Bronchial epithelial cell (primary cell): Measurements from ENCODE around the gene BCL11B. TPM values are rescaled to one million over a fixed set of nuclear protein-coding genes. Genes with fewer than 3 reads are reported as not detected.

Experiments used
- DNase-seq: peaks from one replicate; pipeline ENCODE4 v3.0.0-alpha.2; 2010; ENCODE audit warnings: low read depth
- FAIRE-seq: peaks from 2 replicates; lab custom pipeline; 2011; peaks lifted over from hg19 to GRCh38; lab: Jason Lieb, UNC
- H3K27me3 ChIP-seq: 2 replicates; pipeline ENCODE4 v1.5.1; 2011; ENCODE audit warnings: low read length; ENCODE audit not compliant: control insufficient read depth, insufficient read depth
- H3K36me3 ChIP-seq: 2 replicates; pipeline ENCODE4 v1.5.1; 2011; ENCODE audit warnings: low read length; ENCODE audit not compliant: control insufficient read depth, insufficient read depth
- H3K4me3 ChIP-seq: 2 replicates; pipeline ENCODE4 v1.5.1; 2011; ENCODE audit warnings: mild to moderate bottlenecking, low read depth, low read length, control low read depth
- CTCF ChIP-seq: IDR thresholded peaks from 2 replicates; pipeline ENCODE4 v1.5.1; 2011; ENCODE audit warnings: mild to moderate bottlenecking, moderate library complexity, low read length, control low read depth, inconsistent platforms; ENCODE audit not compliant: insufficient read depth, severe bottlenecking
- total RNA-seq: library from RNA; depleted of rRNA; stranded (reverse); fragments of >200 nt; gene quantifications from 2 replicates; pipeline ENCODE4 v1.2.1, GENCODE V29; 2014

Gene BCL11B
- total RNA-seq, 1 donor from 2014 or later: 5.3 TPM

DNA sequence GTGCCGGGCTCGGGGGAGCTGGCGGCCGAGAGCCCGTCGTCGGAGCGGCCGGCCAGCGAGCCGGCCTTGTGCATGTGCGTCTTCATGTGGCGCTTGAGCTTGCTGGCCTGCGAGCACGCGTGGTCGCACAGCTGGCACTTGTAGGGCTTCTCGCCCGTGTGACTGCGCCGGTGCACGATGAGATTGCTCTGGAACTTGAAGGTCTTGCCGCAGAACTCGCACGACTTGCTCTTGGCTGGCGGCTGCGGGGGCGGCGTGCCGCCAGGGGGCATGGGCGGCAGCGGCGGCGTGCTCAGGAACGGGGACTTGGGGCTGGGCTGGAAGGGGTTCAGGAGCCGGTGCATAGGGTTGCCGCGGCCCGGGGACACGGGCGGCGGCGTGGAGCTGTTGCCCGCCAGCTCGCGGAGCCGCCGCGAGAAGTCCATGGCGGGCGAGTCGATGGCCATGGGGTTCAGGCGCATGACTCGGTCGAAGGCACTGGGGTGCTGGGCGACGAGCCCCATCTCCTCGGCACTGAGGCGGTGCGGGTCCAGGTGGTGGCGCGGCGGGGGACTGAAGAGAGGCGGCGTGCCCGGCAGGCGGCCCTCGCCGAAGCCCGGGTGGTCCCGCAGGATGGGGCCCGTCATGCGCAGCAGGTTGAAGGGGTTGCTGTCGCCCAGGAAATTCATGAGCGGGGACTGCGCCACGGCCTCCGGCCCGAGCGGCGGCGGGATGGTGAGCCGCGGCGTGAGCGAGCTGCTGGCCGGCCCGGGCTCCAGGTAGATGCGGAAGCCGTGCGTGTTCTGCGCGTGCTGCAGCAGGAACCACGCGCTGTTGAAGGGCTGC lies 96.5 kb downstream of the BCL11B start:
- Histone ChIP-seq H3K36me3 (peaks cover 3% of the 10 kb centered on the region), H3K4me3 (no peak overlapping the region), H3K27me3 (no peaks in the 10 kb centered on the region)
- FAIRE-seq (no peak), DNase-seq (no peak)
- TF ChIP-seq CTCF: no peak

- TF ChIP-seq CTCF: no peak
- H3K36me3 ChIP-seq: peaks cover 3% of the 10 kb centered on the region
- H3K27me3 ChIP-seq: no peaks in the 10 kb centered on the region
- no peak for FAIRE-seq
- H3K4me3 ChIP-seq: no peak overlapping the region
- no peak for DNase-seq
Measured at GRCh38 chr14:99174770-99175319, 97.2 kb downstream of the BCL11B start.

- no peak for FAIRE-seq
- TF ChIP-seq CTCF: no peak
- no peak for DNase-seq
- peaks cover 3% of the 10 kb centered on the region for H3K36me3 ChIP-seq
- H3K27me3 ChIP-seq: no peaks in the 10 kb centered on the region
- H3K4me3 ChIP-seq: no peak overlapping the region
Measured at GRCh38 chr14:99174081-99174769, 97.8 kb downstream of the BCL11B start.

DNA sequence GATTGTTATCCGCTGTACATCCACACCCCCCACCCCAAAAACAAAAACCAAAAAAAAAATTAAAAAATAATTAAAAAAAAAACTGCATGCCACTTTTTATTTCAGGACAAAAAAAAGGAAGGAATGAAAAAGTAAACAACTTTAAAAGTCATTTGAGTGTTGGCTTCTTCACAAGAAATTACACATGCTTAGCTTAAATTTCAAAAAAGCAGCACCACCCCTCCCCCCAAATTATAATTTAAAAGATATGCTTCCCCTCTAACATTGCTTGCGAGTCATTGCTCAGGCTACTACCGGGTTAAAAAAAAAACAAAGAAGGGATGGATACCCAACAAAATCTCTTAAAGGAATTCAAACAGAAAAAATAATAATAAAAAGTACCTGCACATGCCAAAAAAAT lies 98.5 kb downstream of the BCL11B start:
- Histone ChIP-seq H3K36me3 (peaks cover 3% of the 10 kb centered on the region), H3K27me3 (no peaks in the 10 kb centered on the region), H3K4me3 (no peak overlapping the region)
- DNase-seq: no peak
- TF ChIP-seq CTCF: no peak
- FAIRE-seq: no peak

DNA sequence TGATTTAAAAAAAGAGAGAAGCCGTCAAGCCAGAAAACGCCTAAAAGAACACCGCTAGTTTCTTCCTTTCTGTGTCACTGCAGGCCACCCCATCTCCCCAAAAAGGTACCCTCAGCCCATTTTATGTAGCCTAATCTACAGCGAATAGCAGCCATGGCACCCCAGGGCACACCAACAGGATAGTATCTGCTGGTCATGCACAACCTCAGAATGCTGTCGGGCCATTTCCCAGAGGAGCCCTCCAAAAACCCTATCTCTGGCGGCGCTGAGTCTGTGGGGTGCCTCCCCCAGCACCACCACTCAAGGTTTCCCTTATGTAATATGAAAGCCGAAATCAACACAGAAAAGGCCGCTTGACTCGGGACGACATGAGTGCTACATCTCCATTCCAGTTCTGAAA lies 98.9 kb downstream of the BCL11B start:
- DNase-seq (no peak), FAIRE-seq (no peak)
- no peak overlapping the region for H3K4me3 ChIP-seq
- peaks cover 3% of the 10 kb centered on the region for H3K36me3 ChIP-seq
- no peak for TF ChIP-seq CTCF
- no peaks in the 10 kb centered on the region for H3K27me3 ChIP-seq
